A673 (cell line): ENCODE results near the gene TTLL8. TPM values are rescaled to one million over a fixed set of nuclear protein-coding genes. Genes with fewer than 3 reads are reported as not detected.

Experiments
- BruUV-seq: library from RNA; stranded (reverse); fragments of 400-500 nt; replicated peaks from 2 replicates; lab custom pipeline; 2021; lab: Mats Ljungman, UMichigan
- CTCF ChIA-PET: fragments of 300-600 bp; sonication (Branson Sonifier 250); formaldehyde crosslinking; loops from one replicate; lab custom pipeline; 2022; ENCODE audit warnings: antibody characterized with exemption; lab: Charles Lee
- POLR2A ChIA-PET: fragments of 300-600 bp; sonication (Branson Sonifier 250); formaldehyde crosslinking; loops from one replicate; lab custom pipeline; 2022; ENCODE audit warnings: antibody characterized with exemption; ENCODE audit not compliant: low non-redundant PET; lab: Charles Lee
- DNase-seq: peaks from one replicate; pipeline ENCODE4 v3.0.0-alpha.2; 2015; ENCODE audit warnings: low spot score
- H3K27ac ChIP-seq: fragments of 200-600 bp; sonication (generic); 2 replicates; pipeline ENCODE4 v1.5.1; 2016; ENCODE audit warnings: mixed run types, low read depth, mild to moderate bottlenecking, mixed read lengths, antibody characterized with exemption, low read length; ENCODE audit not compliant: poor library complexity, severe bottlenecking
- H3K27me3 ChIP-seq: fragments of 200-600 bp; sonication (generic); replicated peaks from 2 replicates; pipeline ENCODE4 v1.6.1; 2017; ENCODE audit warnings: mixed run types, low read depth, mild to moderate bottlenecking, mixed read lengths, antibody characterized with exemption, low read length; ENCODE audit not compliant: insufficient read depth, poor library complexity
- H3K36me3 ChIP-seq: fragments of 200-600 bp; sonication (generic); 2 replicates; pipeline ENCODE4 v1.6.1; 2016; ENCODE audit warnings: mixed run types, mild to moderate bottlenecking, mixed read lengths, antibody characterized with exemption, low read length; ENCODE audit not compliant: insufficient read depth, poor library complexity, severe bottlenecking
- H3K4me1 ChIP-seq: fragments of 200-600 bp; sonication (generic); 2 replicates; pipeline ENCODE4 v1.6.1; 2017; ENCODE audit warnings: mixed run types, mild to moderate bottlenecking, mixed read lengths, antibody characterized with exemption, low read length; ENCODE audit not compliant: insufficient read depth, poor library complexity, severe bottlenecking
- H3K4me3 ChIP-seq: fragments of 200-600 bp; sonication (generic); 2 replicates; pipeline ENCODE4 v1.5.1; 2016; ENCODE audit warnings: low read depth, mixed run types, mild to moderate bottlenecking, mixed read lengths, low read length; ENCODE audit not compliant: poor library complexity, severe bottlenecking
- H3K9me3 ChIP-seq: fragments of 200-600 bp; sonication (generic); 2 replicates; pipeline ENCODE4 v1.6.1; 2016; ENCODE audit warnings: mixed run types, low read depth, mild to moderate bottlenecking, mixed read lengths, antibody characterized with exemption, low read length; ENCODE audit not compliant: poor library complexity, severe bottlenecking
- CTCF ChIP-seq: fragments of 300-800, 200-600 bp; sonication (generic); conservative IDR thresholded peaks from 2 replicates; pipeline ENCODE4 v1.5.1; 2017; ENCODE audit warnings: low read depth, mild to moderate bottlenecking, antibody characterized with exemption, low read length, moderate library complexity, mixed read lengths
- EZH2 ChIP-seq: fragments of 200-600 bp; sonication (generic); IDR thresholded peaks from 2 replicates; pipeline ENCODE4 v1.6.1; 2017; ENCODE audit warnings: borderline replicate concordance, low read depth, mild to moderate bottlenecking, mixed read lengths, antibody characterized with exemption, low read length; ENCODE audit not compliant: poor library complexity, severe bottlenecking
- intact Hi-C: fragments of 100-400 bp; cut with micrococcal nuclease; formaldehyde crosslinking; loops from one replicate; pipeline ENCODE4 v1.10.0; 2022; ENCODE audit not compliant: unreplicated experiment
- total RNA-seq: library from RNA; stranded (reverse); gene quantifications from 2 replicates; pipeline ENCODE4 v1.2.3, GENCODE V29; 2021

The TTLL8 gene
- total RNA-seq, 1 experiment from 2014 or later, result not detected

- no peak for TF ChIP-seq EZH2
- TF ChIP-seq CTCF, result no peak
- ChIA-PET POLR2A (no interaction called here), CTCF (no interaction called here)
- no peaks in the 10 kb centered on the region for H3K4me1 ChIP-seq
- no peaks in the 10 kb centered on the region for H3K27me3 ChIP-seq
- DNase-seq, result no peak
- H3K9me3 ChIP-seq, result no peaks in the 10 kb centered on the region
- H3K36me3 ChIP-seq, result no peaks in the 10 kb centered on the region
- H3K4me3 ChIP-seq, result no peak overlapping the region
- H3K27ac ChIP-seq, result no peak overlapping the region
- BruUV-seq, result no TSS peak
- intact Hi-C loops, result no loop called here
These were observed 13.5 kb upstream of the TTLL8 start for GRCh38 chr22:50071432-50072166.

GRCh38 chr22:50070366-50070765 is 12.3 kb upstream of the TTLL8 start:
- DNase-seq, result no peak
- intact Hi-C loops, result no loop called here

GRCh38 chr22:50068096-50068495 is 10.0 kb upstream of the TTLL8 start:
- DNase-seq, result no peak
- Histone ChIP-seq H3K27me3 (peaks cover 4% of the 10 kb centered on the region), H3K9me3 (no peaks in the 10 kb centered on the region), H3K4me3 (no peak overlapping the region), H3K4me1 (no peaks in the 10 kb centered on the region), H3K27ac (no peak overlapping the region), H3K36me3 (no peaks in the 10 kb centered on the region)
- no peak for TF ChIP-seq CTCF
- no peak for TF ChIP-seq EZH2
- ChIA-PET POLR2A (no interaction called here), CTCF (interaction anchor here (0.6 to 0.8 kb wide), 2 partner anchors 87 to 150 kb away, joined by 3 read pairs; no protein-coding TSS in a partner anchor)
- intact Hi-C loops, result no loop called here
- BruUV-seq, result no TSS peak

More at GRCh38 chr22:50070366-50070765, 12.3 kb upstream of the TTLL8 start:
- Histone ChIP-seq H3K4me3 (no peak overlapping the region), H3K36me3 (no peaks in the 10 kb centered on the region), H3K27ac (no peak overlapping the region), H3K27me3 (peaks cover 2% of the 10 kb centered on the region), H3K4me1 (no peaks in the 10 kb centered on the region), H3K9me3 (no peaks in the 10 kb centered on the region)
- BruUV-seq, result no TSS peak
- ChIA-PET POLR2A (no interaction called here), CTCF (no interaction called here)
- TF ChIP-seq EZH2 (no peak), CTCF (no peak)
